22Rv1 (cell line): Measurements from ENCODE around the gene BMPER.

Source experiments
- ZFX ChIP-seq: fragments of 450-650 bp; IDR thresholded peaks from 2 replicates; pipeline ENCODE4 v1.6.1; 2017; ENCODE audit warnings: antibody characterized with exemption, borderline replicate concordance
- TF ChIP-seq, protein P1 (sequence below): fragments of 450-650 bp; IDR thresholded peaks from 2 replicates; pipeline ENCODE4 v1.5.1; 2017; ENCODE audit warnings: mild to moderate bottlenecking

GRCh38 chr7:34075523-34076370, 170.4 kb downstream of the BMPER start:
- TF ChIP-seq, protein P1, sequence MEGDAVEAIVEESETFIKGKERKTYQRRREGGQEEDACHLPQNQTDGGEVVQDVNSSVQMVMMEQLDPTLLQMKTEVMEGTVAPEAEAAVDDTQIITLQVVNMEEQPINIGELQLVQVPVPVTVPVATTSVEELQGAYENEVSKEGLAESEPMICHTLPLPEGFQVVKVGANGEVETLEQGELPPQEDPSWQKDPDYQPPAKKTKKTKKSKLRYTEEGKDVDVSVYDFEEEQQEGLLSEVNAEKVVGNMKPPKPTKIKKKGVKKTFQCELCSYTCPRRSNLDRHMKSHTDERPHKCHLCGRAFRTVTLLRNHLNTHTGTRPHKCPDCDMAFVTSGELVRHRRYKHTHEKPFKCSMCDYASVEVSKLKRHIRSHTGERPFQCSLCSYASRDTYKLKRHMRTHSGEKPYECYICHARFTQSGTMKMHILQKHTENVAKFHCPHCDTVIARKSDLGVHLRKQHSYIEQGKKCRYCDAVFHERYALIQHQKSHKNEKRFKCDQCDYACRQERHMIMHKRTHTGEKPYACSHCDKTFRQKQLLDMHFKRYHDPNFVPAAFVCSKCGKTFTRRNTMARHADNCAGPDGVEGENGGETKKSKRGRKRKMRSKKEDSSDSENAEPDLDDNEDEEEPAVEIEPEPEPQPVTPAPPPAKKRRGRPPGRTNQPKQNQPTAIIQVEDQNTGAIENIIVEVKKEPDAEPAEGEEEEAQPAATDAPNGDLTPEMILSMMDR = no peak
- TF ChIP-seq ZFX = no peak
